K562 treated with DMSO at 1 percent for 48 hours (cell line): ENCODE data around the gene MRPS30. TPM values are rescaled to one million over a fixed set of nuclear protein-coding genes. Genes with fewer than 3 reads are reported as not detected.

Source experiments
- total RNA-seq: library from RNA; unstranded; fragments of 300-600 nt; gene quantifications from 2 replicates; pipeline ENCODE4 v1.2.3, GENCODE V29; 2022; ENCODE audit warnings: low replicate concordance; ENCODE audit errors: extremely low read depth

MRPS30 gene
- not detected in 2 replicates for total RNA-seq

GRCh38 chr5:44808435-44809214 lies at the start of gene MRPS30:
MRPS30 (plus strand) TSS chr5:44808947; CDS start chr5:44808963, 16 bp downstream.

